ENCODE data around the gene DENND4A. TPM values are rescaled to one million over a fixed set of nuclear protein-coding genes. Genes with fewer than 3 reads are reported as not detected.
"Not testable (repeated sequence)": the region's sequence is repeated elsewhere in the genome, so short reads cannot be mapped to it uniquely, and the experiment has no call there.

The DENND4A gene
- total and polyA plus RNA-seq, 11 donors: 2.7 to 26.6 (median 15.1) TPM

DNA sequence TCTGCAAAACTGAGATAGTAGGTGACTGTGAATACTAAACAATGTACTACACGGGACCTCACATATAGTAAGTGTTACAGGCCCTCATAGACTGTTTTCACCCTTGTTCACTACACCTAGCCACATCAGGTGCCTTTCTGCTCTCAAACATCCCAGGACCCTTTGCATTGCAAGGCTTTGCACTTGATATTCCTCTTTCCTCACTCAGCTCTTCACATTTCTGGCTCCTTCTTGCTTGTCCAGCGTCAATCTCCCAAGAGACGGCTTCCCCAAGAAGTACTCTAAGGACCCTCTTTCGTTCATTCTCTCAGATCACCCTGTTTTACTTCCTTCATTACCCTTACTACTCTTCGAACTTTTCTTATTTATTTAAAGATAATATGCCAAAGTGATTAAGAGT lies 10.0 kb downstream of the DENND4A start:
- no peak overlapping the region for H3K27ac ChIP-seq
- H3K9me3 ChIP-seq: no peaks in the 10 kb centered on the region
- no peak overlapping the region for H3K4me3 ChIP-seq
- H3K36me3 ChIP-seq: peaks cover 0 to 7% (median 0%) of the 10 kb centered on the region in 9 donors
- no peak for TF ChIP-seq POLR2A (IDR thresholded peaks at IDR 0.05)
- TF ChIP-seq, protein P1, sequence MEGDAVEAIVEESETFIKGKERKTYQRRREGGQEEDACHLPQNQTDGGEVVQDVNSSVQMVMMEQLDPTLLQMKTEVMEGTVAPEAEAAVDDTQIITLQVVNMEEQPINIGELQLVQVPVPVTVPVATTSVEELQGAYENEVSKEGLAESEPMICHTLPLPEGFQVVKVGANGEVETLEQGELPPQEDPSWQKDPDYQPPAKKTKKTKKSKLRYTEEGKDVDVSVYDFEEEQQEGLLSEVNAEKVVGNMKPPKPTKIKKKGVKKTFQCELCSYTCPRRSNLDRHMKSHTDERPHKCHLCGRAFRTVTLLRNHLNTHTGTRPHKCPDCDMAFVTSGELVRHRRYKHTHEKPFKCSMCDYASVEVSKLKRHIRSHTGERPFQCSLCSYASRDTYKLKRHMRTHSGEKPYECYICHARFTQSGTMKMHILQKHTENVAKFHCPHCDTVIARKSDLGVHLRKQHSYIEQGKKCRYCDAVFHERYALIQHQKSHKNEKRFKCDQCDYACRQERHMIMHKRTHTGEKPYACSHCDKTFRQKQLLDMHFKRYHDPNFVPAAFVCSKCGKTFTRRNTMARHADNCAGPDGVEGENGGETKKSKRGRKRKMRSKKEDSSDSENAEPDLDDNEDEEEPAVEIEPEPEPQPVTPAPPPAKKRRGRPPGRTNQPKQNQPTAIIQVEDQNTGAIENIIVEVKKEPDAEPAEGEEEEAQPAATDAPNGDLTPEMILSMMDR (IDR thresholded peaks at IDR 0.05): no peak
- DNase-seq (no peak), ATAC-seq (no peak)
- intact Hi-C loops (cut with DNase I): no loop called here
- WGBS, 4 donors: 82 to 88% (median 84%) methylated on average over 5 of the region's 5 CpGs
- no peaks in the 10 kb centered on the region for H3K27me3 ChIP-seq
- peaks cover 0 to 60% (median 0%) of the 10 kb centered on the region in 12 donors for H3K4me1 ChIP-seq

DNA sequence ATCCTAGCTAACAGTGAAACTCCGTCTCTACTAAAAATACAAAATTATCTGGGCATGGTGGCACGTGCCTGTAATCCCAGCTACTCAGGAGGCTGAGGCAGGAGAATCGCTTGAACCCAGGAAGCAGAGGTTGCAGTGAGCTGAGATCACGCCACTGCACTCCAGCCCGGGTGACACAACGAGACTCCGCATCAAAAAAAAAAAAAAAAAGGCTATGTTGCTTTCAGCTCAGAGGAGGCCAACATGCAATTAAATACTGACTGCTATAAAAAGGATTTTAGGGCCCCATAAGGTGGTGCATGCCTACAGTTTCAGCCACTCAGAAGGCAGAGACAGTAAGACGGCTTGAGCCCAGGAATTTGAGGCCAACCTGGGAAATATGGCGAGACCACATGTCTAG lies 13.4 kb downstream of the DENND4A start:
- not testable (repeated sequence) for ATAC-seq, H3K9me3 ChIP-seq, H3K27me3 ChIP-seq, DNase-seq, H3K4me3 ChIP-seq, H3K36me3 ChIP-seq
- peak overlapping the region in 1 of 12 donors; percentile 0 for H3K27ac ChIP-seq
- intact Hi-C loops (cut with DNase I): loop anchor here in 1 of 10 donors (10.0 kb wide), 1 partner anchor 46 kb away; no protein-coding TSS in a partner anchor
- 76 to 94% (median 87%) methylated on average over 9 of the region's 9 CpGs for WGBS, 4 donors
- H3K4me1 ChIP-seq: peaks cover 0 to 63% (median under 1%) of the 10 kb centered on the region in 12 donors

DNA sequence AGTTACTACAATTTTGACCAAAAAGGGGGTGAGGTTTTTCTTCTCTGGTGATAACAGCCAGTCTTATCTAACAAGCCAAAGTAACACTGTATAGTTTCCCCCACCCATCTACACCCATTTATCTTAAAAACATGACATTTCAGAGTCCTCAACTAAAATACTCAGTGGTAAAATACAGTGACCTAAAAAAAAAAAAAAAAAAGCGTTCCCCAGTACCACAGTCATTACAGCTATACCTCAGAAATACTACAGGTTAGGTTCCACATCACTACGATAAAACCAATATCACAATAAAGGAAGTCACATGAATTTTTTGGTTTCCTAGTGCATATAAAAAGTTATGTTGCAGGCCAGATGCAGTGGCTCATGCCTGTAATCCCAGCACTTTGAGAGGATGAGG lies 13.8 kb downstream of the DENND4A start:
- 78 to 90% (median 86%) methylated on average over 2 of the region's 2 CpGs for WGBS, 4 donors

DNA sequence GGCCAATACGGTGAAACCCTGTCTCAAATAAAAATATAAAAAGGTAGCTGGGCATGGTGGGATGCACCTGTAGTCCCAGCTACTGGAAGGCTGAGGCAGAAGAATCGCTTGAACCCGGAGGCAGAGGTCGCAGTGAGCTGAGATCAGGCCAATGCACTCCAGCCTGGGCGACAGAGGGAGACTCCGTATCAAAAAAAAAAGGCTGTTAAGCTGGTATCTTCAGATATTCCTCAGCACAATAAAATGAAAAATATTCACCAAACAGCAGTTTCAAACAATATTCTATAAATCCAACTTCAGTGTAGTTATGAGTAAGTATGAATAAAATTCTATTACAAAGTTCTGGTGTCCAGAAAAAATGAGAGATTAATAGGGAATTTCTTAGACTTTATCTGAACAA lies 14.2 kb downstream of the DENND4A start:
- Histone ChIP-seq H3K9me3 (no peaks in the 10 kb centered on the region), H3K36me3 (no peaks in the 10 kb centered on the region), H3K27ac (peak overlapping the region in 1 of 12 donors; percentile 85), H3K4me1 (peaks cover 0 to 63% (median 0%) of the 10 kb centered on the region in 12 donors), H3K4me3 (no peak overlapping the region), H3K27me3 (no peaks in the 10 kb centered on the region)
- DNase-seq (no peak), ATAC-seq (no peak)
- intact Hi-C loops (cut with DNase I): loop anchor here in 1 of 10 donors (10.0 kb wide), 1 partner anchor 47 kb away; no protein-coding TSS in a partner anchor
- no peak for TF ChIP-seq POLR2A (IDR thresholded peaks at IDR 0.05)
- TF ChIP-seq, protein P1 (IDR thresholded peaks at IDR 0.05): no peak
- WGBS, 4 donors: 90 to 94% (median 91%) methylated on average over 6 of the region's 6 CpGs

More for the DNA sequence above, 13.8 kb downstream of the DENND4A start:
- no peaks in the 10 kb centered on the region for H3K36me3 ChIP-seq
- H3K9me3 ChIP-seq: no peaks in the 10 kb centered on the region
- H3K4me1 ChIP-seq: peaks cover 0 to 63% (median 0%) of the 10 kb centered on the region in 12 donors
- no peaks in the 10 kb centered on the region for H3K27me3 ChIP-seq
- peak overlapping the region in 1 of 12 donors; percentile 0 for H3K27ac ChIP-seq
- TF ChIP-seq, protein P1 (IDR thresholded peaks at IDR 0.05): no peak
- no peak for TF ChIP-seq POLR2A (IDR thresholded peaks at IDR 0.05)
- ATAC-seq: no peak
- intact Hi-C loops (cut with DNase I): loop anchor here in 1 of 10 donors (10.0 kb wide), 1 partner anchor 47 kb away; no protein-coding TSS in a partner anchor
- H3K4me3 ChIP-seq: no peak overlapping the region
- no peak for DNase-seq

DNA sequence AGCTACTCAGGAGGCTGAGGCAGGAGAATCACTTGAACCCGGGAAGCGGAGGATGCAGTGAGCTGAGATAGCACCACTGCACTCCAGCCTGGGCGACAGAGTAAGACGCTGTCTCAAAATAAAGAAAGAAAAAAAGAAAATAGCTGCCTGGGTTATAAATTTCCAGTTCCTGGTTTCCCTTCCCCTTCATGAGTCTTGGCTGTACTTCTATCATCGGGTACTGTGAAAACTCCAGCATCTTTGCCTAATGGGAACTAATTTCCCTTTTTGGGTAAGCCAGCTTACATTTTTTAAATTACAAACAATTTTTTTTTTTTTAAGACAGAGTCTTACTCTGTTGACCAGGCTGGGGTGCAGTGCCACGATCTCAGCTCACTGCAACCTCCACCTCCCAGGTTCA lies 15.0 kb downstream of the DENND4A start:
- ATAC-seq (no peak), DNase-seq (no peak)
- peaks cover 0 to 62% (median 0%) of the 10 kb centered on the region in 12 donors for H3K4me1 ChIP-seq
- peak overlapping the region in 2 of 12 donors; percentile 12 to 85 for H3K27ac ChIP-seq
- TF ChIP-seq POLR2A (IDR thresholded peaks at IDR 0.05): no peak
- TF ChIP-seq, protein P1 (IDR thresholded peaks at IDR 0.05): no peak
- no peaks in the 10 kb centered on the region for H3K9me3 ChIP-seq
- H3K4me3 ChIP-seq: peak overlapping the region in 1 of 12 donors; percentile 20
- WGBS, 4 donors: 87 to 93% (median 92%) methylated on average over 6 of the region's 6 CpGs
- H3K27me3 ChIP-seq: no peaks in the 10 kb centered on the region
- intact Hi-C loops (cut with DNase I): loop anchor here in 1 of 10 donors (10.0 kb wide), 1 partner anchor 48 kb away; no protein-coding TSS in a partner anchor
- H3K36me3 ChIP-seq: no peaks in the 10 kb centered on the region
